Parathyroid adenoma (tissue), 2 donors: ENCODE data around the gene DCK.
"Not testable (repeated sequence)": the region's sequence is repeated elsewhere in the genome, so short reads cannot be mapped to it uniquely, and the experiment has no call there.

Experiments
- H2AFZ ChIP-seq: fragments of 300-600 bp; sonication (generic); one replicate; pipeline ENCODE4 v1.7.0; 2017; ENCODE audit warnings: antibody characterized with exemption, mild to moderate bottlenecking
- H3K27ac ChIP-seq: fragments of 300-600 bp; sonication (generic); one replicate; pipeline ENCODE4 v1.7.0; 2017
- H3K27me3 ChIP-seq: fragments of 300-600 bp; sonication (generic); one replicate; pipeline ENCODE4 v1.7.0; 2017; ENCODE audit warnings: low read length; ENCODE audit not compliant: control insufficient read depth, insufficient read depth
- H3K36me3 ChIP-seq: fragments of 300-600 bp; sonication (generic); one replicate; pipeline ENCODE4 v1.7.0; 2017; ENCODE audit warnings: low read length; ENCODE audit not compliant: control insufficient read depth, insufficient read depth
- H3K4me1 ChIP-seq: fragments of 300-600 bp; sonication (generic); one replicate; pipeline ENCODE4 v1.7.0; 2017; ENCODE audit warnings: control low read depth
- H3K4me2 ChIP-seq: fragments of 300-600 bp; sonication (generic); one replicate; pipeline ENCODE4 v1.7.0; 2017; ENCODE audit warnings: low read length
- H3K4me3 ChIP-seq: fragments of 300-600 bp; sonication (generic); one replicate; pipeline ENCODE4 v1.7.0; 2017; ENCODE audit warnings: low read depth, low read length
- H3K79me2 ChIP-seq: fragments of 300-600 bp; sonication (generic); one replicate; pipeline ENCODE4 v1.7.0; 2017; ENCODE audit warnings: control low read depth
- H3K9ac ChIP-seq: fragments of 300-600 bp; sonication (generic); one replicate; pipeline ENCODE4 v1.7.0; 2017; ENCODE audit warnings: mild to moderate bottlenecking
- H3K9me3 ChIP-seq: fragments of 300-600 bp; sonication (generic); one replicate; pipeline ENCODE4 v1.7.0; 2017; ENCODE audit warnings: low read length; ENCODE audit not compliant: control insufficient read depth
- TF ChIP-seq, protein P1 (sequence below): fragments of 300-600 bp; sonication (generic); IDR thresholded peaks from one replicate; pipeline ENCODE4 v1.7.0; 2017; ENCODE audit warnings: antibody characterized with exemption, mild to moderate bottlenecking
- donor health status: primary hyperparathyroidism.

Gene DCK

DNA sequence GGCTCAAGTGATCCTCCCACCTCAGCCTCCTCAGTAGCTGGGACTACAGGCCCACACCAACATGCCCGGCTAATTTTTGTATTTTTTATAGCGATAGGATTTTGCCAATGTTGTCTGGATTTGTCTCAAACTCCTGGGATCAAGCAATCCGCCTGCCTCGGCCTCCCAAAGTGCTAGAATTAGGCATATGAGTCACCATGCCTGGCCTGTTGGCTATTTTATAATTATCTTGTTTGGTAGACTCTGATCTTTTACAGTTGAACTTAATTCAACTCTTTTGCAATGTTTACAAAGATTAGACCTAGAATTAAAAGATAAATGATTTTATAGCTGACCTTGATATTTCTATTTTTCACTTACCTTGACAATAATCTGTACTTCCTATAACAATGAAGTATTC is 18.0 kb downstream of the DCK start:
- H2AFZ ChIP-seq = no peak overlapping the region
- H3K9ac ChIP-seq = no peak overlapping the region
- H3K4me3 ChIP-seq = no peak overlapping the region
- no peak overlapping the region for H3K27ac ChIP-seq
- H3K79me2 ChIP-seq = no peaks in the 10 kb centered on the region
- H3K36me3 ChIP-seq = no peaks in the 10 kb centered on the region
- no peaks in the 10 kb centered on the region for H3K27me3 ChIP-seq
- no peak overlapping the region for H3K4me2 ChIP-seq
- H3K9me3 ChIP-seq = no peaks in the 10 kb centered on the region
- TF ChIP-seq, protein P1, sequence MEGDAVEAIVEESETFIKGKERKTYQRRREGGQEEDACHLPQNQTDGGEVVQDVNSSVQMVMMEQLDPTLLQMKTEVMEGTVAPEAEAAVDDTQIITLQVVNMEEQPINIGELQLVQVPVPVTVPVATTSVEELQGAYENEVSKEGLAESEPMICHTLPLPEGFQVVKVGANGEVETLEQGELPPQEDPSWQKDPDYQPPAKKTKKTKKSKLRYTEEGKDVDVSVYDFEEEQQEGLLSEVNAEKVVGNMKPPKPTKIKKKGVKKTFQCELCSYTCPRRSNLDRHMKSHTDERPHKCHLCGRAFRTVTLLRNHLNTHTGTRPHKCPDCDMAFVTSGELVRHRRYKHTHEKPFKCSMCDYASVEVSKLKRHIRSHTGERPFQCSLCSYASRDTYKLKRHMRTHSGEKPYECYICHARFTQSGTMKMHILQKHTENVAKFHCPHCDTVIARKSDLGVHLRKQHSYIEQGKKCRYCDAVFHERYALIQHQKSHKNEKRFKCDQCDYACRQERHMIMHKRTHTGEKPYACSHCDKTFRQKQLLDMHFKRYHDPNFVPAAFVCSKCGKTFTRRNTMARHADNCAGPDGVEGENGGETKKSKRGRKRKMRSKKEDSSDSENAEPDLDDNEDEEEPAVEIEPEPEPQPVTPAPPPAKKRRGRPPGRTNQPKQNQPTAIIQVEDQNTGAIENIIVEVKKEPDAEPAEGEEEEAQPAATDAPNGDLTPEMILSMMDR = no peak
- no peaks in the 10 kb centered on the region for H3K4me1 ChIP-seq

DNA sequence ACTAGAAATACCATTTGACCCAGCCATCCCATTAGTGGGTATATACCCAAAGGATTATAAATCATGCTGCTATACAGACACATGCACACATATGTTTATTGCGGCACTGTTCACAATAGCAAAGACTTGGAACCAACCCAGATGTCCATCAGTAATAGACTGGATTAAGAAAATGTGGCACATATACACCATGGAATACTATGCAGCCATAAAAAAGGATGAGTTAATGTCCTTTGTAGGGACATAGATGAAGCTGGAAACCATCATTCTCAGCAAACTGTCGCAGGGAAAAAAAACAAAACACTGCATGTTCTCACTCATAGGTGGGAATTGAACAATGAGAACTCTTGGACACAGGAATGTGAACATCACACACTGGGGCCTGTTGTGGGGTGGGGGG is 23.9 kb downstream of the DCK start:
- H3K79me2 ChIP-seq, H3K4me1 ChIP-seq, H3K4me3 ChIP-seq, H3K36me3 ChIP-seq, H3K27ac ChIP-seq, H2AFZ ChIP-seq, H3K4me2 ChIP-seq, H3K27me3 ChIP-seq, H3K9ac ChIP-seq, H3K9me3 ChIP-seq: not testable (repeated sequence)

- H3K4me3 ChIP-seq = no peak overlapping the region
- H2AFZ ChIP-seq = no peak overlapping the region
- H3K27me3 ChIP-seq = no peaks in the 10 kb centered on the region
- no peak overlapping the region for H3K9ac ChIP-seq
- H3K4me1 ChIP-seq = no peaks in the 10 kb centered on the region
- TF ChIP-seq, protein P1 = no peak
- H3K79me2 ChIP-seq = no peaks in the 10 kb centered on the region
- no peak overlapping the region for H3K27ac ChIP-seq
- no peaks in the 10 kb centered on the region for H3K36me3 ChIP-seq
- H3K4me2 ChIP-seq = no peak overlapping the region
- no peaks in the 10 kb centered on the region for H3K9me3 ChIP-seq
Observed at GRCh38 chr4:71020611-71021010, 27.2 kb downstream of the DCK start.

- H3K9ac ChIP-seq = no peak overlapping the region
- H3K9me3 ChIP-seq = no peaks in the 10 kb centered on the region
- H3K4me3 ChIP-seq = no peak overlapping the region
- no peaks in the 10 kb centered on the region for H3K36me3 ChIP-seq
- H3K27me3 ChIP-seq = no peaks in the 10 kb centered on the region
- H3K4me1 ChIP-seq = no peaks in the 10 kb centered on the region
- H2AFZ ChIP-seq = no peak overlapping the region
- no peak overlapping the region for H3K4me2 ChIP-seq
- H3K27ac ChIP-seq = no peak overlapping the region
- H3K79me2 ChIP-seq = no peaks in the 10 kb centered on the region
- TF ChIP-seq, protein P1 = no peak
Observed at GRCh38 chr4:71025654-71026053, 32.2 kb downstream of the DCK start.

DNA sequence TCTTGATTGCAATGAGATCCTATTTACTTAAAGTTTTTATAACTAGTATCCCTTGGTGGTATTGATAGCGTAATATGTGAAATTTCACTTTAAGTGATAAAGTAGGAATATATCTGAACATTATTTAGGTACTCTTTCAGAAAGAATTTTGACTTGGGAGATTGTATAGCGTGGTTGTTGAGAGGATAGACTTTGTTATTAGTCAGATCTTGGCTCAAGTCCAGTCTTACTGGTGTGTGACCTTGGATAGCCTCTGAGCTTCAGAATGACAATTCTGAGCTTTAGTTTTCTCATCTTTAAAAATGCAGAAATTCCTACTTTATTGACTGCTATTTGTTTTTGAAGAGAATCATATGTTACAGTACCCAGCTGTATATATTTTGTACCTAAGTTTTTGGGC is 32.6 kb downstream of the DCK start:
- no peak overlapping the region for H3K9ac ChIP-seq
- TF ChIP-seq, protein P1 = no peak
- H3K4me2 ChIP-seq = no peak overlapping the region
- no peak overlapping the region for H3K27ac ChIP-seq
- H3K4me3 ChIP-seq = no peak overlapping the region
- no peaks in the 10 kb centered on the region for H3K9me3 ChIP-seq
- H2AFZ ChIP-seq = no peak overlapping the region
- H3K36me3 ChIP-seq = no peaks in the 10 kb centered on the region
- H3K4me1 ChIP-seq = no peaks in the 10 kb centered on the region
- H3K79me2 ChIP-seq = no peaks in the 10 kb centered on the region
- H3K27me3 ChIP-seq = no peaks in the 10 kb centered on the region
